Measurements from ENCODE around the gene ZNF556.
"Not testable (repeated sequence)": the region's sequence is repeated elsewhere in the genome, so short reads cannot be mapped to it uniquely, and the experiment has no call there.

GRCh38 chr19:2903326-2903725 is 36.2 kb downstream of the ZNF556 start:
- TF ChIP-seq REST (IDR thresholded peaks at IDR 0.05; ENCODE audit: insufficient replicate concordance, low read depth); CTCF (IDR thresholded peaks at IDR 0.05; ENCODE audit: insufficient read depth, low read length); SPI1 (IDR thresholded peaks at IDR 0.05; ENCODE audit: borderline replicate concordance, low read depth); POLR2AphosphoS5 (IDR thresholded peaks at IDR 0.05; ENCODE audit: low read depth): not testable (repeated sequence)

All from HL-60 (cell line).